ENCODE data around the gene PNMA1.

PNMA1 gene

GRCh38 chr14:73749706-73750530, 35.7 kb upstream of the PNMA1 start:
- H2BK15ac ChIP-seq (ENCODE audit: low read depth, poor library complexity, severe bottlenecking) = no peak overlapping the region
- H3K9ac ChIP-seq (ENCODE audit: low read length) = no peak overlapping the region

GRCh38 chr14:73748858-73749357, 34.7 kb upstream of the PNMA1 start:
- no peak overlapping the region for H3K4ac ChIP-seq (ENCODE audit: low read depth in 1 of 2, low read length in 2 of 2)
- no peaks in the 10 kb centered on the region for H3K27me3 ChIP-seq (ENCODE audit: control insufficient read depth in 1 of 2, insufficient read depth in 1 of 2, low read length in 2 of 2)
- no peak overlapping the region for H2BK5ac ChIP-seq (ENCODE audit: low read depth, low read length, poor library complexity, severe bottlenecking)
- peaks cover 3 to 23% of the 10 kb centered on the region in 2 experiments for H3K36me3 ChIP-seq (ENCODE audit: control insufficient read depth in 1 of 2, insufficient read depth in 2 of 2, low read depth in 1 of 2, low read length in 2 of 2)
- no peak overlapping the region for H2BK120ac ChIP-seq (ENCODE audit: low read depth, low read length)
- no peak overlapping the region for H3K18ac ChIP-seq (ENCODE audit: low read depth in 1 of 2, low read length in 2 of 2)
- no peak for DNase-seq
- no peaks in the 10 kb centered on the region for H3K79me1 ChIP-seq (replicated peaks; ENCODE audit: low read length, poor library complexity, severe bottlenecking)
- peaks cover 76% of the 10 kb centered on the region for H3K4me1 ChIP-seq (ENCODE audit: control insufficient read depth, insufficient read depth, low read depth, low read length)
- H2AFZ ChIP-seq (ENCODE audit: low read depth, low read length) = no peak overlapping the region
- no peak overlapping the region for H2BK12ac ChIP-seq (ENCODE audit: low read length in 2 of 2)
- H3K23ac ChIP-seq (ENCODE audit: low read length in 2 of 2) = no peak overlapping the region
- H3K9me3 ChIP-seq (ENCODE audit: control insufficient read depth, low read length) = no peaks in the 10 kb centered on the region
- no peak overlapping the region for H3K14ac ChIP-seq (ENCODE audit: low read length in 2 of 2)
- WGBS = 97% methylated on average over 5 of the region's 6 CpGs
- H4K91ac ChIP-seq (ENCODE audit: low read length) = no peak overlapping the region
- H3K4me2 ChIP-seq (ENCODE audit: low read length, poor library complexity, severe bottlenecking) = no peak overlapping the region
- H3K9ac ChIP-seq (ENCODE audit: low read length) = peak overlapping the region; percentile 26
- no peak overlapping the region for H3K27ac ChIP-seq (ENCODE audit: low read length, poor library complexity, severe bottlenecking)
- H2AK5ac ChIP-seq (ENCODE audit: low read length, severe bottlenecking) = no peak overlapping the region
- no peak overlapping the region for H2BK15ac ChIP-seq (ENCODE audit: low read depth, poor library complexity, severe bottlenecking)
- no peak overlapping the region for H4K8ac ChIP-seq (ENCODE audit: low read length)
- H3K4me3 ChIP-seq (ENCODE audit: insufficient read depth in 1 of 2, low read depth in 1 of 2, low read length in 2 of 2) = no peak overlapping the region

More at GRCh38 chr14:73749706-73750530, 35.7 kb upstream of the PNMA1 start:
- no peak overlapping the region for H4K8ac ChIP-seq (ENCODE audit: low read length)
- 75% methylated on average over 11 of the region's 11 CpGs for WGBS
- no peak overlapping the region for H2AFZ ChIP-seq (ENCODE audit: low read depth, low read length)
- H2BK12ac ChIP-seq (ENCODE audit: low read length in 2 of 2) = no peak overlapping the region
- no peaks in the 10 kb centered on the region for H3K9me3 ChIP-seq (ENCODE audit: control insufficient read depth, low read length)
- H3K18ac ChIP-seq (ENCODE audit: low read depth in 1 of 2, low read length in 2 of 2) = peak overlapping the region in 1 of 2 experiments; percentile 9
- peak overlapping the region; percentile 8 for H3K4me2 ChIP-seq (ENCODE audit: low read length, poor library complexity, severe bottlenecking)
- H3K27me3 ChIP-seq (ENCODE audit: control insufficient read depth in 1 of 2, insufficient read depth in 1 of 2, low read length in 2 of 2) = no peaks in the 10 kb centered on the region
- peaks cover 76% of the 10 kb centered on the region for H3K4me1 ChIP-seq (ENCODE audit: control insufficient read depth, insufficient read depth, low read depth, low read length)
- H3K14ac ChIP-seq (ENCODE audit: low read length in 2 of 2) = no peak overlapping the region
- no peak for DNase-seq
- H2BK5ac ChIP-seq (ENCODE audit: low read depth, low read length, poor library complexity, severe bottlenecking) = no peak overlapping the region
- no peaks in the 10 kb centered on the region for H3K79me1 ChIP-seq (replicated peaks; ENCODE audit: low read length, poor library complexity, severe bottlenecking)
- peaks cover 3 to 14% of the 10 kb centered on the region in 2 experiments for H3K36me3 ChIP-seq (ENCODE audit: control insufficient read depth in 1 of 2, insufficient read depth in 2 of 2, low read depth in 1 of 2, low read length in 2 of 2)
- peak overlapping the region; percentile 21 for H2AK5ac ChIP-seq (ENCODE audit: low read length, severe bottlenecking)
- peak overlapping the region; percentile 55 for H3K27ac ChIP-seq (ENCODE audit: low read length, poor library complexity, severe bottlenecking)
- H4K91ac ChIP-seq (ENCODE audit: low read length) = no peak overlapping the region
- no peak overlapping the region for H2BK120ac ChIP-seq (ENCODE audit: low read depth, low read length)
- H3K23ac ChIP-seq (ENCODE audit: low read length in 2 of 2) = peak overlapping the region in 1 of 2 experiments; percentile 73
- H3K4me3 ChIP-seq (ENCODE audit: insufficient read depth in 1 of 2, low read depth in 1 of 2, low read length in 2 of 2) = peak overlapping the region in 1 of 2 experiments; percentile 27
- peak overlapping the region in 1 of 2 experiments; percentile 7 for H3K4ac ChIP-seq (ENCODE audit: low read depth in 1 of 2, low read length in 2 of 2)

- H3K4ac ChIP-seq (ENCODE audit: low read depth in 1 of 2, low read length in 2 of 2) = no peak overlapping the region
- H3K36me3 ChIP-seq (ENCODE audit: control insufficient read depth in 1 of 2, insufficient read depth in 2 of 2, low read depth in 1 of 2, low read length in 2 of 2) = peaks cover 3 to 23% of the 10 kb centered on the region in 2 experiments
- peaks cover 76% of the 10 kb centered on the region for H3K4me1 ChIP-seq (ENCODE audit: control insufficient read depth, insufficient read depth, low read depth, low read length)
- no peak overlapping the region for H2BK5ac ChIP-seq (ENCODE audit: low read depth, low read length, poor library complexity, severe bottlenecking)
- no peak overlapping the region for H2BK120ac ChIP-seq (ENCODE audit: low read depth, low read length)
- H3K79me1 ChIP-seq (replicated peaks; ENCODE audit: low read length, poor library complexity, severe bottlenecking) = no peaks in the 10 kb centered on the region
- H3K27ac ChIP-seq (ENCODE audit: low read length, poor library complexity, severe bottlenecking) = no peak overlapping the region
- no peak overlapping the region for H2BK15ac ChIP-seq (ENCODE audit: low read depth, poor library complexity, severe bottlenecking)
- no peak overlapping the region for H3K4me2 ChIP-seq (ENCODE audit: low read length, poor library complexity, severe bottlenecking)
- no peaks in the 10 kb centered on the region for H3K27me3 ChIP-seq (ENCODE audit: control insufficient read depth in 1 of 2, insufficient read depth in 1 of 2, low read length in 2 of 2)
- H3K4me3 ChIP-seq (ENCODE audit: insufficient read depth in 1 of 2, low read depth in 1 of 2, low read length in 2 of 2) = no peak overlapping the region
- H3K9me3 ChIP-seq (ENCODE audit: control insufficient read depth, low read length) = no peaks in the 10 kb centered on the region
- peak overlapping the region; percentile 23 for H2AK5ac ChIP-seq (ENCODE audit: low read length, severe bottlenecking)
- peak overlapping the region in 1 of 2 experiments; percentile 75 for H2BK12ac ChIP-seq (ENCODE audit: low read length in 2 of 2)
- WGBS = 75% methylated on average over 8 of the region's 9 CpGs
- DNase-seq = no peak
- H4K8ac ChIP-seq (ENCODE audit: low read length) = no peak overlapping the region
- peak overlapping the region in 1 of 2 experiments; percentile 50 for H3K18ac ChIP-seq (ENCODE audit: low read depth in 1 of 2, low read length in 2 of 2)
- H2AFZ ChIP-seq (ENCODE audit: low read depth, low read length) = no peak overlapping the region
- H4K91ac ChIP-seq (ENCODE audit: low read length) = no peak overlapping the region
- H3K14ac ChIP-seq (ENCODE audit: low read length in 2 of 2) = no peak overlapping the region
- H3K23ac ChIP-seq (ENCODE audit: low read length in 2 of 2) = peak overlapping the region in 1 of 2 experiments; percentile 32
- no peak overlapping the region for H3K9ac ChIP-seq (ENCODE audit: low read length)
Measured at GRCh38 chr14:73747379-73748211, 33.4 kb upstream of the PNMA1 start.

Data from mesenchymal stem cell (in vitro differentiated cells and primary cell).